Stimulated activated CD8-positive, alpha-beta memory T cell treated with anti-CD3 and anti-CD28 coated beads, Interleukin-2, amount 100 ng/mL, for 1 hour (primary cell): ENCODE measurements around the gene ADISSP.
A peak's percentile ranks its signal among the peaks of the same experiment; 100 is the strongest.
"Not testable (repeated sequence)": the region's sequence is repeated elsewhere in the genome, so short reads cannot be mapped to it uniquely, and the experiment has no call there.

Experiments
- DNase-seq, 2 donors: peaks; one replicate each; pipeline ENCODE4 v3.0.0-alpha.2; 2020; ENCODE audit warnings: low read depth in 2 of 2

Gene ADISSP

DNA sequence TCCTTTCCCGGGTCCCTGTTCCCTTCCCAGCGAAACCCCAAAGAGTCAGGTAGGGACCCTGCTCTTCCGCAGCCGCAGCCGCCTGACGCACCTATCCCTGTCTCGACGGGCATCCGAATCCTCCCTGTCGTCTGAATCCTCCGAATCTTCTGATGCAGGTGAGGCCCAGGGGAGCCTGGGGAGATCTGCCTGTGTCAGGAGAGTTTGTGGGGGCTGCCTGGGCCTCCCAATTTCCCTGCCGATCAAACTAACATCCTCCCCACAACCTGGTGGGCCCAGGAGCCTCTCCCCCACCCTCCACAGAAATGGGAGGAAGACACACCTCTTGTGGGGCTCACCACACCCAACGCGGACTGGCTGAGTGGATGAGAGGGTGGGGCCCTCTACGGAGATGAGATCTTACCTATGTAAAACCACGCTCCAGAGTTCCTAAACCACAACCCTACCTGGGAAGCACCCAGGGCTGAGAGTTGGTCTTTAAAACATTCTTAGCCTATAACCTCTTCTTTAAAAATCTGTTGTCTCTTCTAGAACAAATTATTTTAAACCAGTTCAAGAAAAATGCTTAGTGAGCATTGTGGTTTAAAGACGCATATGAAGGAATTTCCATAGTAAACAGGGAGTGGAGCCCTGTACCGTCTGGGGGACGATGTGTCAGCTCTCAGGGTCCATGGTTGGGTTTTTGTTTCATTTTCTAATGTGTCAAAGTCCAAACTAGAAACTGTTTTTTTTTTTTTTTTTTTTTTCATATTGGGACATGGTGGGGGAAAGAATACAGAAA, 30.2 kb upstream of the ADISSP start:
- DNase-seq: no peak

DNA sequence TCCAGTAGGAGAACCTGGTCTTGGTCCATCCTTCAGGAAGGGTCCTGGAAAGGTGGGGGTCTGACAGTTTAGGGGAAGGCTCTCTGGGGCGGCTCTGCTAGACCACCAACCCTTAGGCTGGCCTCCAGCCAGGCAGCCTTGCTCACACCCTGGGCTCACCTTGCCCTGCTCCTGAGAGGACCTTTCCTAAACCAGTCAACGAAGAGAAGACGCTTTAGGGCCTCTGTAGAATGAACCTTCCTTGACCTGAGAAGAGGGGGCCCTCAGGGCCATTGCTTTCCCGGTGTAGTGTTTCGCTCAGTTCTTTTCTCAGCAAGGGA, 29.6 kb upstream of the ADISSP start:
- no peak for DNase-seq

DNA sequence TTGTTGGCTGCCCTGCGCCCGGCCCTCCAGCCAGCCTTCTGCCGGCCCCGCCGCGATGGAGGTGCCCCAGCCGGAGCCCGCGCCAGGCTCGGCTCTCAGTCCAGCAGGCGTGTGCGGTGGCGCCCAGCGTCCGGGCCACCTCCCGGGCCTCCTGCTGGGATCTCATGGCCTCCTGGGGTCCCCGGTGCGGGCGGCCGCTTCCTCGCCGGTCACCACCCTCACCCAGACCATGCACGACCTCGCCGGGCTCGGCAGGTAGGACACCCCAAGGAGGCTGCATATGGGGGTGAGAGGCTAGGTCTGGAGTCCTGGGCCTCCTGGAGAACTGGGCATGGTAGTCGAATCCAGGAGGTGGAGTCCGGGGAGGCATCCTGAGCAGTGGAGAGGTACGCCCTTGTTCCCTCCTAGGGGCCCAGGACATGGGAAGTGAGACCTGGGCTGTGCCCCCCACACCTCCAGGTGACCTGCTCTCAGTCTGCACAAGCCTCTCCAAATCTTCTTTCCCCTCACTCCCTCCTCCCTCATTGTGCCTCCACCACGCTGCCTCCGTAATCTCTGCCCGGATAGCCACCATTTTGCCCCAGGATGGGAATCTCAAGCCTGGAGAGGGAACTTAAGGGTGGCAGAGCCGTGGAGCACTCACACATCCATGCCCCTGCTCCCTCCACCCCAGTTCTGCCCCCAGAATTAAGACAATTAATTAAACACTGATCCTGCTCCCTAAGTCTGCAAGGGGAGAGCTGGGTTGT, 29.1 kb upstream of the ADISSP start:
- no peak for DNase-seq

DNA sequence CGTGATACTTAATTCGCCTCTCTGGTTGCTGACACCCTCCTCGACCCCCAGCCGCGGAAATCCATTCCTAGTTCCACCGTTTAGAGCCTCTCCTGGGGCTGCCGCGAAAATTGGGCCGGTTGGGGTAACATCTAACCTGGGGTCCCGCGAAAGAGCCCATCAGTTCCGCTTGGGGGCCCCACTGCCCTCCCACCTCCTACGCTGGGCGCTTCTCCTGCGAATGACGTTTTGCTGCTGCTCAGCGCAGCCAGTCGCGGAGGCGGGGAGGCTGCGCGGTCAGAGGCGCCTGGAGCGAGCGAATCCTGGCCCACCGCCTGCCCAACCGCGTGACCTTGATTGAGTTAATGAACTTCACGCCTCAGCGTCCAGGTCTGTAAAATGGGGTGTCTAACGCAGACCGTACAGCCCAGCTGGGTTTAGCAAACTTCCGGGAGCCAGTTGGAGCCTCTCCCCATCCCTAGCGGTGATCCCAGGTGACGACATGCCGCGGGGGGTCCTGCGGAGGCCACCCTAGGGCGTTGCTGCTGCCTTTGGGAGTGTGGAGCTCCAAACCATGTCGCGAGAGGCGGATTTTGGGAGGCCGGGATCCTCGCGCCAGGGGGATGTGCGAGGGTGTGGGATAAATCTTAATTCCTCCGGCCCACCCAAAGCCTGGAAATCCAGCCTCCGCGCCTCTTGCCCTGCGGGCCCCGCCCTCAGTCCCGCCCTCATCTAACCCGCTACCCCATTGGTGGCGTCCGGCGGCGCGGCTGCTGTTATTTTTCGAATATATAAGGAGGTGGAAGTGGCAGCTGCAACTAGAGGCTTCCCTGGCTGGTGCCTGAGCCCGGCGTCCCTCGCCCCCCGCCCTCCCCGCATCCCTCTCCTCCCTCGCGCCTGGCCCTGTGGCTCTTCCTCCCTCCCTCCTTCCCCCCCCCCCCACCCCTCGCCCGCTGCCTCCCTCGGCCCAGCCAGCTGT, 28.2 kb upstream of the ADISSP start, which contains the start of gene CDC25B:
TSS of gene CDC25B (plus strand) at position 800 of the 958 bp plus-strand sequence. CDS start 222 bp downstream, outside the sequence.
- DNase-seq: peak; percentile 76 to 84

DNA sequence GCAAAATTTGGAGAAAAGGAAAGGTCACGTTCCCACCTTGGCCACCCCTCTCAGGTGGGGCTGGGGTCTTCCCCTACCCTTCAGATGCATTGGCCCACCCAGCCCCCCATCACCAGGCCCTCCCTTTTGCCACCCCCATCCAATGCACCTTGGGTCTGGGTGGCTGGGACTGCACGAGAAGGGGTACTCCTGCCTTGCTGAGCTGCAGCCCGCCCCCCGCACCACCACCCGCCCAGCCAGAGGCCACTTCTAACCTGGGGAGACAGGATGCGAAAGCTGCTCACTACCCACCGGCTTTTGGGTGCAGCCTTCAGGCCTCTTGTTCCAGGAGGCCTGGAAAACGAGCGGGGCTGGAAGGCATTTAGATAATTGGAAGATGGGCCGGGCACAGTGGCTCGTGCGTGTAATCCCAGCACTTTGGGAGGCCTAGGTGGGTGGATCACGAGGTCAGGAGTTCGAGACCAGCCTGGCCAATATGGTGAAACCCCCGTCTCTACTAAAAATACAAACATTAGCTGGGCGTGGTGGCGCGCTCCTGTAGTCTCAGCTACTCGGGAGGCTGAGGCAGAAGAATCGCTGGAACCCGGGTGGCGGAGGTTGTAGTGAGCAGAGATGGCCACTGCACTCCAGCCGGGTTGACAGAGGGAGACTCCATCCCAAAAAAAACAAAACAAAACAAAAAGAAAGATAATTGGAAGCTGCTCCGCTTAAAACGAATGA, 27.3 kb upstream of the ADISSP start:
- no peak for DNase-seq

DNA sequence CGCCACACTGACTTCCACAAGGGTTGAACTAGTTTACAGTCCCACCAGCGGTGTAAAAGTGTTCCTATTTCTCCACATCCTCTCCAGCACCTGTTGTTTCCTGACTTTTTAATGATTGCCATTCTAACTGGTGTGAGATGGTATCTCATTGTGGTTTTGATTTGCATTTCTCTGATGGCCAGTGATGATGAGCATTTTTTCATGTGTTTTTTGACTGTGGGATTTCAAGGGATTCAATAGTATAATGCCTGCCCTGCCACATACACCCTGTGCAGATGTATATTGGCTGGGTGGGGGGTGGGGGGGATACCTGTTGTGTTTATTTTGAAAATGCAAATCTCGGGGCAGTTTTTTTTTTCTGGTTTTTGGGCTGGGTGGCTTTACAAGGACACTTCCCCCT, 26.6 kb upstream of the ADISSP start:
- not testable (repeated sequence) for DNase-seq

DNA sequence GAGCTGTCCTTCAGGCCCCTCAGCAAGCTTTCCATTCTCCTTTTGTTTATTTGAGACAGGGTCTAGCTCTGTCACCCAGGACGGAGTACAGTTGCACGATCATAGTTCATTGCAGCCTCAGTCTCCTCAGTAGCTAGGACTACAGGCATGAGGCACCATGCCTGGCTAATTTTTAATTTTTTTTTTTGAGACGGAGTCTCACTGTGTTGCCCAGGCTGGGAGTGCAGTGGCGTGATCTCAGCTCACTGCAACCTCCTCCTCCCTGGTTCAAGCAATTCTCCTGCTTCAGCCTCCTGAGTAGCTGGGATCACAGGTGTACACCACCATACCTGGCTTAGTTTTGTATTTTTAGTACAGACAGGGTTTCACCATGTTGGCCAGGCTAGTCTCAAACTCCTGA, 21.6 kb upstream of the ADISSP start:
- DNase-seq: not testable (repeated sequence)

DNA sequence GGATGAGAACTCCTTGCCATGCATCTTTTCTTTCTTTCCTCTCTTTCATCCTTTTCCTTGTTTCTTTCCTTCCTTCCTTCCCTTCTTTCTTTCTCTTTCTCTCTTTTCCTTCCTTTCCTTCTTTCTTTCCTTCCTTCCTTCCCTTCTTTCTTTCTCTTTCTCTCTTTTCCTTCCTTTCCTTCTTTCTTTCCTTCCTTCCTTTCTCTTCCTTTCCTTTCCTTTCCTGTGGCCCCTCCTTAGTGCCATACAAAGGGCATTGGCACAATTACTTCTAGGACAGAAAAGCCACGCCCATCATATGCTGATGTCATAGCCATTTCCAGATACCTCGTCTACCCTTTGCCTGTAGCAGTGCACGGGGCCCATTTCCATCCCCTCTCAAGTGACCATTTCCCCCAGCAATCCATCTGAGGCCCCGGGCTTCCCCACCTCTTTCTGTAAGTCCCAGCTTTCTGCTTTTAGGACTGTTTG, 21.2 kb upstream of the ADISSP start:
- DNase-seq: no peak

DNA sequence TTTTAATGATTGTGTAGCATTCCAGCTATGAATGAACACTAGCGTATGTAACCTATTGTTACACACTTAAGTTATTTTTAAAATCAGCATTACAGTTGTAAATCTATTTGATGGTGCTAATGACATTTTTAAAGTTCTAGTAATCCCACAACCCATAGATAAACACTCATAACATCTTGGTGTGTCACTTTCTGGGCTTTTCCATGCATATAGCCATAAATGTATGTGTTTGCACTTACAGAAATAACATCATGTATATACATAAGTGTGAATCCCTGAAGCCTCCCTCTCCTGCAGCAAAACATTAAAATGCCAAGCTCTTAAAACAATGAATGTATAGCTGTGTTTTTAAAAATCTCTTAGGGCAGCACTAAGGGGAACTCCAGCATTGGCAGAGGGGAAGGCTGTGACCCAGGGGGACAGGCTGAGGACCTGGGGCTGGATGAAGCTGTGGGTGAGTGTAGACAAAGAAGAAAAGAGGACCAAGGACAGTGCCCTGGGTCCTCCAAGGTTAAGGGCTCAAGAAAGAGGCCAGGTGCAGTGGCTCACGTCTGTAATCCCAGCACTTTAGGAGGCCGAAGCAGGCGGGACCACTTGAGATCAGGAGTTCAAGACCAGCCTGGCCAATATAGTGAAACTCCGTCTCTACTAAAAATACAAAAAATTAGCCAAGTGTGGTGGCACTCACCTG, 19.9 kb upstream of the ADISSP start:
- no peak for DNase-seq

DNA sequence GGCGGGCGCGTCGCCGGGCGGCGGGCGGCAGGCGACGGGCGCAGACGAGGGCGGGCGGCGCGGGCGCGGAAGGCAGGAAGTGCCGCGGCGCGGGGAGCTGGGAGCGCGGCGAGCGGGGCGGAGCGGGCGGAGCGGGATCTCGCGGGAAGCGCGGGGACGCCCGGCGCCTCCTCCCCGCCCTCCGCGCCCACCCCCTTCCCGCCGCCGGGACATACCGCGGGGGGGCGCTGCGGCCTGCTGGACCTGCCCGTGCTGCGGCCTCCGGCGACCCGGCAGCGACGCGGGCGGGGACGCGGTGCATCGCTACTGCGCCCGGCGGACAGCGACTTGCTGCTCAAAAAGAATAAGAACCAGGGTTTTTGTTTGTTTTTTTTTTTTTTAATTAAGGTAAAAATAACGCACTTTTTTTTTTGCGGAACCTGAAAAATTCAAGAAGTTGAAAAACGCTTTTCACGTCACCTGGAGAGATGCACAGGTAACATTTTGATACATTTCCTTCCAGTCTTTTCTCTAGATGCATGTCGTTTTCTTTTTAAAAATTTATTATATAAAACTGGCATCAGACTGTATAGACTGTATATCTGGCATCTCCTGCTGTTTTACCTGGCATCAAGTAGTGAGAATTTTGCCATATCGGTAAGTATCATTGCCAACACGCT, 19.2 kb upstream of the ADISSP start, which contains the start of gene CENPB:
TSS of gene CENPB (minus strand) at position 76 of the 659 bp plus-strand sequence. CDS start 257 bp downstream, outside the sequence.
- DNase-seq: peak; percentile 78 to 83

DNA sequence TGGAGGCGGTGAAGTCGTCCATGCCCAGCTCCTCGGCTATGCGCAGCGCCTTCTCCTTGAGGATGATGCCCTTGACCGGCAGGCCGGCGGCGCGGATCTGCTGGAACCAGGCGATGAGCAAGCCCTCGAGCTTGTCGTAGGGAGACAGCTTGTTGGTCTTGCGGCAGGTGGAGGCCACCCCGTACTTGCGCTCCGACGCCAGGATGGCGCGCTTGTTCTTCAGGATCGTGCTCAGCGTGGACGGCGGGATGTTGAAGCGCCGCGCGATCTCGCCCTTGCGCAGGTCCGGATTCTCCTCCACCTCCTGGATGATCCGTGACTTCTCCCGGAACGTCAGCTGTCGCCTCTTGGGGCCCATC, 18.6 kb upstream of the ADISSP start:
- no peak for DNase-seq

DNA sequence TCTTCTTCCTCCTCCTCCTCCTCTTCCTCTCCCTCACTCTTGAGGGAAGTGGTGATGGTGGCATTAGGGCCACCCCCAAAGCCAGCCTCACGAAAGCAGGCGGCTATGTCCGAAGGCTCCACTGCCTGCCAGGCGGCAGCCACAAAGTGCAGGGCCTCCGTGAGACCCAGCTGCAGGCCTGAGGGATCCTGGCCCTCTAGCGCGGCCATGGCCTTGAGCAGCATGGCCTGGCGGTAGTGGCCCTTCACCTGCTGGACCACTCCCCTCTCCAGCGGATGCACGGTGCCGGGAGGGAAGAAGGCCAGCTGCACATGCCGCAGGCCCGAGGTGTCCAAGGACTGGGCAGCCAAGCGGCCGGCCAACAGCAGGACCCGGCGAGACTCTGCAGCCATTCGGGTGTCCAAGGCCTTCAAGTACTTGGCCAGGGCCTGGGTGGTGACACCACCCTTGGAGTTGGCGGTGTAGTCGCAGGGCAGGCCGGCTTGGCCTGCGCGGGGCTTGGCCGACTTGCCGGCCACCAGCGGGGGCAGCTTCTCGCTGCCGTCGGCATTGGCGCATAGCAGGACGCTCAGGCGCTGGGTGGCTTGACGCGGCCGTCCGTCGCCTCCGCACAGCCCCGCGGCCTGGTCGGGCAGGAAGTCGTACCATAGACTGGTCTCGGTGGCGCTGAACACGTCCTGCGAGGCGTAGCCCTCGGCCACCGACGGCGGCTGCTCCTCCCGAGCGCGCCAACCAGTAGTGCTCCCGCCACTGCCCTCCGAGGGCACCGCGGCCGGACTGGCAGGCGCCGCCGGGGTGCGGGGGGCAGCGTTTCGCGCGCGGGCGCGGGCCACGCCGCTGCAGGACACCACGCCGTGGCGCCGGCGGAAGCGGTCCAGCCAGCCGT, 17.9 kb upstream of the ADISSP start:
- DNase-seq: no peak

DNA sequence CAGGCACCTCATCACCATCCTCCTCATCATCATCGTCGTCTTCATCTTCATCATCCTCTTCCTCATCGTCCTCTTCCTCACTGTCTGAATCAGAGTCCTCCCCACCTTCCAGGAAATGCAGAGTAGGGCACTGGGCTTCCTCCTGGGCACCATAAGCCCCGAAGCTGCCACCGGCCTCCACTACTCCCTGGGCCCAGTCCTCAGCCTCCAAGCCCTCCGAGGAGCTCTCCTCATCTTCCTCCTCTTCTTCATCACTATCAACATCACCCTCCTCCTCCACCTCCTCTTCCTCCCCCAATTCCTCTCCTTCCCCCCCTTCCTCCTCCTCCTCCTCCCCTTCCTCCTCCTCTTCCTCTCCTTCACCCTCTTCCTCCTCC, 17.3 kb upstream of the ADISSP start:
- no peak for DNase-seq

DNA sequence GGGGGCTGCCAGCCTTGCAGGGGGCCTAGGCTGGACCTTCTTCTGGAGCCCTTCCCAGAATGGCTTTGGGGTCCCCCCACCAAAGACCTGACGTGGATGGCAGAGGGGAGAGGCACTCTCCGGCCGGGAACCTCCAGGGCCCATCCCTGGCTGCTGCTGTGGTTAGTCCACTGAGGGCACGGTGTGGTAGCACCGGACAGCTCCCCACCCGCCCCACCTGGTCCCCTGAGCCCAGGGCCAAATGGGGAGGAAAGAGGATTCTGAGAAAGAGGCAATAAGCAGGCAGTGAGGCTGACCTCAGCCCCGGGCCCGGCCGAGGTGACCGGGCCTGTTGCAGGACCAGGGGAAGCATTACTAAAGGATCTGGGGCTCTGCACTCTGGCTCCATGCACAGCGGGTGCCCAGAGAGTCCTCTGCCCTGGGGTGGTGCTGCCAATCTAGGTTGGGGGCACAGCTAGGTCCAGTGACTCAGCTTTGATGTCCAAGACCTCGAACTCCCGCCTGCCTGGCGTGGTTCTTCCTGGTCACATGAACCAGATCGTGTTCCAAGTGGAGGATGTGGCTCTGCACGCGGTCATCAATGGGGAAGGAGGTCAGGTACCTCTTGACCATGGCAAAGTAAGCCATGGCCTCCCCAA, 16.8 kb upstream of the ADISSP start:
- DNase-seq: no peak

DNA sequence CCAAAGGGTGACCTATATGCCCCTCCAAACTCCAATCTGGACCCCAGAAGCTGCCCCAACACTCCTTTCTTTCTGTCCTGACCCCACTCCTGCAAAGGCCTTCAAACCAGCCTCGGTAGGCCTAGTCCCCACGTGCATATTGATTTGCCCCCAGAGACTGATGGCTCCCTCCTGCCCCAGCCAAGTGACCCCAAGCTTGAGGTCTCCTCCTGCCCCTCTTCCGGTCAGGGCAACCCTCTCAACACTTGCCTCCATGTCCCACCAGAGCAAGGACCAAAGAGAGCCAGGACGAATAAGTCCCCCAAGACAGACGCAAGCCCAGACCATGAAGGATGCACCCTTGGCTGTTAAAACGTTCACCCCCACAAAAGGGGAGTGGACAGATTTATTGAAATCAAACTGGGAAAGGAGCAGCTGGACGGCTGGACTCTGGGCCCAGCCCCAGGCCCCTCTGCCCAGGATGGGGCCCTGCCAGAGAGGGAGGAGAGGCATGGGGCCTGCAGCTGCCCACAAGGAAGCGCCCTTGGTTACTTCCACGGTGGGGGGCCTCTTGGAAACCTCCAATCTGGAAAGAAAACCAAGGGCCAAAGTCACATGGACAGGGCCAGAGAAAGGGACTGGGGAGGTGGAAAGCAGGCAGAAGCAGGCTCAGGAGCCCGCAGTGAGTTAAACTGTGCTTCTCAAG, 16.1 kb upstream of the ADISSP start:
- no peak for DNase-seq

DNA sequence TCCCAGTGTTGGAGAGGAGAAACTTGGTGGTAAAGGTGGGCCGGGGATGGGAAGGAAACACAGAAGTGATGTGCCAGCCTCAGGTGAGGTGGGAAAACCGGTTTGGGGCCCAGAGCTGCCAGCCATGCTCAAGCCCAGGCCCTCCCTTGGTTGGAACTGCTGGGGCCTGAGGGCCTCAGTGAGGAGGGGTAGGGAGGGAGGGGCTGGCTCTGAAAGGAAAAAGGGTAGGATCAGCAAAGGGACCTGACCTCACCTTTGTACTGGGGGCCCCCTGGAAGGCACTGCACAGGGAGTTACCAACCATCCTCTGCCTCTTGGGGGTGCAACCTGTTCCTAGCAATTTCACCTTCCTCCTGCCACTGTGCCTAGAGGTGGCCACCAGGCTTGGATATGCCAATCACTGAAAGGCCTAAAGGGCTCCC, 15.5 kb upstream of the ADISSP start:
- DNase-seq: no peak

DNA sequence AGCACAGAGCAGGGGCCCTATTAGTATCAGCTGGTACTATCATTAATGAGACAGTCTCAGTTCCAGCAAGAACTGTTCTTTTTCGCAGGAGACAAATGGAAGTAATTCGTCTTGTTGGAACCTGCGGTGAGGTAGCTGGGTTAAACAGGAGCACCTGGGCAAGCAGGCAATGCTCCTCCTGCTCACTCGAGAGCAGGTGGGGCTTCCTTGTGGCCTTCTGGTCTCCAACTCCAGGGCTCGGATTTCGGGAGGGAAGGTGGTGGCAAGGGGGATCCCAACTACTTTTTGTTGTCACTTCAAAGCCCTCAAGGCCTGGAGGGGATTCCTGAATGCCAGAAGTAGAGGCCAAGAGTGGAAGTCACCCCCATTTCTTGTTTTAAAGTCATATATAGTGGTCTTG, 15.0 kb upstream of the ADISSP start:
- DNase-seq: no peak
